HG02642 (cell line): ENCODE results near the gene THSD4.
"Not testable (repeated sequence)": the region's sequence is repeated elsewhere in the genome, so short reads cannot be mapped to it uniquely, and the experiment has no call there.

Experiments
- ATAC-seq: cut with Tn5 transposase; IDR thresholded peaks from one replicate; pipeline ENCODE4 v1.9.1; 2021; ENCODE audit warnings: mild to moderate bottlenecking; ENCODE audit not compliant: unreplicated experiment, poor library complexity

The THSD4 gene

DNA sequence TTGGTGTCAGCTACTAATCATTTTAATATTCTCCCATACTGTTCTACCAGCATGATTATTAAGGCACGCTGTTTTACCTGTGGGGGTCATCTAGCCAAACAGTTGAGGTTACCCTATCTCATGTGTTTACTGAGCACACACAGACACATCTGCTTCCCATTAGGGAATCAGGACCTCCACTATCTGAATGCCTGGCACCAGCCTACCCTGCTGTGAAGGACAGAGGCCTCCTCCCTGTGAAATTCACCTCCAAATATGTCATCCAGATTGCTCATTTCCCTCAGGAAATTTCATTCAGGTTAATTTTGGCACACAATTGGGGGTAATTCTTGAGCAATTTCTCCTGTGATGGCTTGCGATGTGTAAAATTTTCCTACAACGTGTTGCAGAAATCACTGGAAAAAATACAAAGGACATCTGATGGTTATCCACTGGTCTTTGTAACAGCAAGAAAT is 539.5 kb downstream of the THSD4 start:
- no peak for ATAC-seq

DNA sequence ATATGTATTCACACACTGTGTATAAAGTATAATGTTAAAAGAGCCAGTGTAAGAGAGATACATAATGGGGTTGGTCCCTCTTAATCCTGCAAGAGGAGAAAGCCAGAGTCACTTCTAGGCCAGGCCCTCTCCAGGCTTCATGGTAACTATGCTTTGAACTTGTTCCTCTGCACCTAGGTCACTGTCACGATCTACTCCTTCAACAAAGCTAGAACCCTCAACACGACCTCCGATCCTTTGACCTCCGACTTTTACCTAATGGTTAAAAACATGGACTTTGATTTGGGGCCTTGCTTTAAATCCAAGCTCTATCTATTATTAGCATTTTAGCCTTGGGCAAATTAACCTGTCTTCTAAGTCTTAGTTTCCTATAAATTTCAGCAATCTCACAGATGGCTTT is 541.2 kb downstream of the THSD4 start:
- no peak for ATAC-seq

- ATAC-seq = no peak
Observed at GRCh38 chr15:71657141-71657540, 541.9 kb downstream of the THSD4 start.

DNA sequence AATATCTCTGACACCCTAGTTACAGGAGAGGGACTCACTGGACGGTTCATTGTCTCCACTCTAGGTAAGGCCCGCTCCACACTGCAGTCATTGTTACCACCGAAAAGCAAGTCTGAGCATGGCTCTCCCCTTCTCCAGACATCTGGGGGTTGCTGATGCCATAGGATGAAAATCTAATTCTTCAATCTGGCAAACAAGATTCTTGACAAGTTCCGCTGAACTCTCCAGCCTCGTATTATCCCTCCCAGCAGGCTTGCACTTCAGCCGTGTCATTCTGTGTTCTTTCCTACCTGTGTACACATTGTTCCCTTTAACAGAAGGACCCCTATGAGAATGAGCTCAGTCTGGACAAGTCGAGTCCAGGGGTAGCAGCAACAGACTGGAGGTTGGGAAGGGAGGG is 542.8 kb downstream of the THSD4 start:
- ATAC-seq = no peak

DNA sequence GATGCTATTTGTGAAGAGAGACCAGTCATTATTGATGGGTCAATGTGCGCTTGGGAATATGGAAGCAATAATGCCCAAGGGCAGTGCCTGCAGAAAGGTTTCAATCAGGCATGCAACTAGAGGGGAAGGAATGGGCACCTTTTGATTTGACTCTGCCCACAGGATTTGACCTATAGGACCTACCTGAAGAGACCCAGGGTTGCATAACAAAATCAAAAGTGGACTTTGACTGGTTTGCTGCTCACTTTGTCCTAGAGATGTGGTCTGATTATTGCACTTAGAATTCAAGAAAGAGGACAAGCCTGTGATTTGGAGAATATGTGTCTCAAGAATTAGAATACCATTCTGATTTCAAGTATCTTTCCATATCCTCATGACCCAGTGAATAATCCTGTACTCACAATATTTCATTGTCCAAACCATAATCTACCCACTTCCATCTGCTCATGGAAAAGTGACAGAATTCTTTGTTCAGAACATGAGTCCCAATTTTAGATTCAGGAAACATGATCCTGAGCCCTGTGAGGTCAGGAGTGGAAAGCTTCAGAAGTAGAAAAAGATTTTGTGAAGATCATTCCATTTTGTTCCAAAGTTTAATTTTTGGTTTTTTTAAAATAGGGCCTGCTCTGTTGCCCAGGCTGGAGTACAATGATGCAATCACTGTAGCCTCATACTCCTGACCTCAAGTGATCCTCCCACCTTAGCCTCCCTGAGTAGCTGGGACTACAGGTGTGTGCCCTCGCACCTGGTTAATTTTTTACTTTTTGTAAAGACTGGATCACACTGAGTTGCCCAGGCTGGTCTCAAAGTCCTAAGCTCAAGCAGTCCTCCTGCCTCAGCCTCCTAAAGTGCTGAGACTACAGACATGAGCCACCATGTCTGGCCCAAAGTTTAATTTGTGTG is 543.8 kb downstream of the THSD4 start:
- no peak for ATAC-seq

DNA sequence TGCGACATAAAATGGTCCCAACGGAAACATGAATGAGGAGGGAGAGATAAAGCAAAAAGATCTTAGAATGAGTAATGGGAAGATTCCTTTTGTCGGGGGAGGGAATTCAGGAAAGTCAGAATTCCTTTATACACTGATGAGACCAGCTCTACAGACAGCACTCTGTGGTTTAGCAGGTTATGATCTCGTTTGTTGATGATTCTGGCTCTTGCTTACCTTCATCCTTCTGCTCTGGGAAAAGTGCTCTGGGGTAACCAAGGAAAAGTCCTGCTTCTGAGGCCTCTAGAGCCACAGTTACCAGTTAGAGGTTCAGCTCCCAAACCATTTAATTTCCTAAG is 544.4 kb downstream of the THSD4 start:
- no peak for ATAC-seq

GRCh38 chr15:71660501-71660900 is 545.2 kb downstream of the THSD4 start:
- no peak for ATAC-seq

DNA sequence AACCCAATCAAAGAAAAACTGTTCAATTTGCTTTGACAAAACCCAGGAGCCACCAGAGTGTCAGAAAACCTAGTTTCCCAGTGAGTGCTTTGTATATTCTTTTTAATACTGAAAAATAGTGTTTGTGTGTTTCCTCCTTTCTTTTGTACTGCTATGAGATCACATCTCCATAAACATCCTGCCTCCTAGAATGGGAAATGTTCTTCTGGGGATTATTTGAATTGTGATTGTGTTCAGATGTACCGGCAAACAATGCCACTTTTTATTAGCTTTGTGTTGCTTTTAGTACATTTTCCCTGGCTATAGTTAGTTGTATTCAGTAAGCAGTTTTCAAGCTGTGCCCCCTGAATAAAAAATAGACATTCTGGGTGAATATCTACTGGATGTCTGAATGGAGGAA is 547.0 kb downstream of the THSD4 start:
- no peak for ATAC-seq

- no peak for ATAC-seq
Observed at GRCh38 chr15:71664622-71665021, 549.4 kb downstream of the THSD4 start.

- ATAC-seq = no peak
Observed at GRCh38 chr15:71666763-71667620, 551.7 kb downstream of the THSD4 start.

GRCh38 chr15:71669688-71670087 is 554.4 kb downstream of the THSD4 start:
- ATAC-seq = no peak

DNA sequence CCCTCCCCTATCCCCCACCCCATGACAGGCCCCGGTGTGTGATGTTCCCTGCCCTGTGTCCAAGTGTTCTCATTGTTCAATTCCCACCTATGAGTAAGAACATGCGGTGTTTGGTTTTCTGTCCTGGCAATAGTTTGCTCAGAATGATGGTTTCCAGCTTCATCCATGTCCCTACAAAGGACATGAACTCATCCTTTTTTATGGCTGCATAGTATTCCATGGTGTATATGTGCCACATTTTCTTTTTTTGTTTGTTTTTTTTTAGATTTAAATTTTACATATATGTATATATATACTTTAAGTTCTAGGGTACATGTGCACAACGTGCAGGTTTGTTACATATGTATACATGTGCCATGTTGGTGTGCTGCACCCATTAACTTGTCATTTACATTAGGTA is 555.0 kb downstream of the THSD4 start:
- ATAC-seq = not testable (repeated sequence)

DNA sequence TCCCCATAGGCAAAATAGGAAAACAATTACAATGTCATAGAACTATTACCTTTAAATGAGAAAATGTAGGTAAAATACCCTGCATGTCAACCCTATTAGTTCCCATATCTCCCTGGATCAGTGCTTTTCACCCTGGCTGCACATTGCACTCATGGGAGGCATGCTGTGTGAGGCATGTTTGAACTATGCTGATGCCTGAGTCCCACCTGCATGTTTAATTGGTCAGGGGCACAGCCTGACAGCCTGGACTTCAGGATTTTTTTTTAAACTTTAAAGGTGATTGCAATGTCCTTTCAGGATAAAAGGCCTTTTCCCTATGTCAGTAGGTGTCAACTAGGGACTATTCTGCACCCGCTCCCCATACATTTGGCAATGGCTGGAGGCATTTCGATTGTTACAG is 559.1 kb downstream of the THSD4 start:
- no peak for ATAC-seq

DNA sequence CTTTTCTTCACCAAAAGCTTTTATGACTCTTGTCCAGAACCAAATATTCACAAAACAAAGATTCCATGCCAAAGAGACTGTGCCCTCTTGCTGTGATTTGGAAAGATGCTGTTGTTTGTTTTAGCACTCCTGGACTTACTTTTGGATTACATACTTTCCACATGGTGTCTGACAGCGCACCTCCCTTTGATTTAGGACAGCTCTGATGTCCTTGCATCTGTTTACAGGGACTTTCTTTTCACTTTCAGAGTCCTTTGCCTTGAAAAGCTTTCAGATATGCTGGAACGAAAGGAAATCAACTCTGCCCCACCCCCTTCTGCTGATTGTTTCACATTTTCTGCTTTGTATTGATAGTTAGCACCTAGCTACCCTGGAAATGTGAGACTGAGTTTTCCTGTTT is 562.1 kb downstream of the THSD4 start:
- no peak for ATAC-seq

DNA sequence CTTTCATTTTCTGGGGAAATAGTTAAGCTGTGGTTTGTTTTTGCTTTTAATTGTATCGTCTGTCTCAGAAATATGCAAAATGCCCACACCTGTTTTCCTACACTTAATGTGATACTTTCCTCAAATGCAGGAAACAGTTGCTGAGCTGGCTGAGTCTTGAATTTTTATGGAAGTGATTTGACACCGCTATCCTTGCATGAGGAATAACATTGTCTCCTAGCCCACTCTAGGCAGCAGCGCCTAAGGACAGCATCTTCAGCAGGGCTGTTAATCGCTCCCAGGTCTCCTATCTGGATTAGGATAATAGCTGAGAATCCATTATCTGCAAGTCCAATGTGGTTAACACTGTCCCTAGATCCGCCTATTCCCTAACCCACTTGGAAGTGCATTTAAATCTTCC is 562.5 kb downstream of the THSD4 start:
- no peak for ATAC-seq

GRCh38 chr15:71678191-71678590 is 562.9 kb downstream of the THSD4 start:
- ATAC-seq = no peak

GRCh38 chr15:71678605-71679004 is 563.3 kb downstream of the THSD4 start:
- ATAC-seq = no peak

- no peak for ATAC-seq
Observed at GRCh38 chr15:71679223-71679792, 564.0 kb downstream of the THSD4 start.

GRCh38 chr15:71679793-71680353 is 564.6 kb downstream of the THSD4 start:
- ATAC-seq = no peak

GRCh38 chr15:71682001-71682400 is 566.7 kb downstream of the THSD4 start:
- no peak for ATAC-seq
